HEK293T (cell line): ENCODE results near the gene PEAK3.

ENCODE experiments used
- CTCF ChIA-PET: fragments of 350-600 bp; formaldehyde crosslinking; extraction: SDS; loops from one replicate; lab custom pipeline; 2021; ENCODE audit warnings: antibody characterized with exemption, inconsistent platforms; lab: Yijun Ruan, JAX
- POLR2A ChIA-PET: fragments of 350-600 bp; formaldehyde crosslinking; extraction: SDS; loops from one replicate; lab custom pipeline; 2020; ENCODE audit warnings: antibody characterized with exemption, inconsistent platforms; lab: Yijun Ruan, JAX
- DNase-seq: peaks from one replicate; pipeline ENCODE4 v3.0.0; 2012; ENCODE audit warnings: mixed read lengths; ENCODE audit errors: extremely low spot score
- ARNT ChIP-seq: fragments of 450-650 bp; IDR thresholded peaks from 2 replicates; pipeline ENCODE4 v1.6.1; 2017; ENCODE audit warnings: mild to moderate bottlenecking
- BHLHE40 ChIP-seq: fragments of 450-650 bp; IDR thresholded peaks from 2 replicates; pipeline ENCODE4 v1.6.1; 2016; ENCODE audit warnings: mild to moderate bottlenecking, moderate library complexity, borderline replicate concordance
- CTBP1 ChIP-seq: fragments of 450-650 bp; IDR thresholded peaks from 2 replicates; pipeline ENCODE4 v1.6.1; 2016; ENCODE audit warnings: borderline replicate concordance
- ELF4 ChIP-seq: fragments of 450-650 bp; IDR thresholded peaks from 2 replicates; pipeline ENCODE4 v1.6.1; 2017; ENCODE audit warnings: antibody characterized with exemption
- FOXA1 ChIP-seq: fragments of 450-650 bp; IDR thresholded peaks from 2 replicates; pipeline ENCODE4 v1.6.1; 2016; ENCODE audit warnings: mild to moderate bottlenecking
- FOXK2 ChIP-seq: fragments of 450-650 bp; IDR thresholded peaks from 2 replicates; pipeline ENCODE4 v1.6.1; 2016; ENCODE audit warnings: mild to moderate bottlenecking
- FOXM1 ChIP-seq: fragments of 450-650 bp; IDR thresholded peaks from 2 replicates; pipeline ENCODE4 v1.6.1; 2017; ENCODE audit warnings: mild to moderate bottlenecking, borderline replicate concordance
- HDGF ChIP-seq: fragments of 450-650 bp; IDR thresholded peaks from 2 replicates; pipeline ENCODE4 v1.6.1; 2017; ENCODE audit warnings: antibody characterized with exemption, borderline replicate concordance
- L3MBTL2 ChIP-seq: fragments of 450-650 bp; conservative IDR thresholded peaks from 2 replicates; pipeline ENCODE4 v1.6.1; 2016; ENCODE audit warnings: mild to moderate bottlenecking
- LEF1 ChIP-seq: fragments of 450-650 bp; IDR thresholded peaks from 2 replicates; pipeline ENCODE4 v1.6.1; 2017; ENCODE audit warnings: mild to moderate bottlenecking, borderline replicate concordance
- NFRKB ChIP-seq: fragments of 450-650 bp; IDR thresholded peaks from 2 replicates; pipeline ENCODE4 v1.6.1; 2016; ENCODE audit warnings: mild to moderate bottlenecking, moderate library complexity
- SUZ12 ChIP-seq: fragments of 450-650 bp; IDR thresholded peaks from 2 replicates; pipeline ENCODE4 v1.6.1; 2016; ENCODE audit warnings: mild to moderate bottlenecking
- TARDBP ChIP-seq: fragments of 450-650 bp; IDR thresholded peaks from 2 replicates; pipeline ENCODE4 v1.6.1; 2016
- ZNF384 ChIP-seq: fragments of 450-650 bp; IDR thresholded peaks from 2 replicates; pipeline ENCODE4 v1.6.1; 2016
- TF ChIP-seq, protein P1 (sequence below): fragments of 450-650 bp; IDR thresholded peaks from 2 replicates; pipeline ENCODE4 v1.6.1; 2016

Gene PEAK3

DNA sequence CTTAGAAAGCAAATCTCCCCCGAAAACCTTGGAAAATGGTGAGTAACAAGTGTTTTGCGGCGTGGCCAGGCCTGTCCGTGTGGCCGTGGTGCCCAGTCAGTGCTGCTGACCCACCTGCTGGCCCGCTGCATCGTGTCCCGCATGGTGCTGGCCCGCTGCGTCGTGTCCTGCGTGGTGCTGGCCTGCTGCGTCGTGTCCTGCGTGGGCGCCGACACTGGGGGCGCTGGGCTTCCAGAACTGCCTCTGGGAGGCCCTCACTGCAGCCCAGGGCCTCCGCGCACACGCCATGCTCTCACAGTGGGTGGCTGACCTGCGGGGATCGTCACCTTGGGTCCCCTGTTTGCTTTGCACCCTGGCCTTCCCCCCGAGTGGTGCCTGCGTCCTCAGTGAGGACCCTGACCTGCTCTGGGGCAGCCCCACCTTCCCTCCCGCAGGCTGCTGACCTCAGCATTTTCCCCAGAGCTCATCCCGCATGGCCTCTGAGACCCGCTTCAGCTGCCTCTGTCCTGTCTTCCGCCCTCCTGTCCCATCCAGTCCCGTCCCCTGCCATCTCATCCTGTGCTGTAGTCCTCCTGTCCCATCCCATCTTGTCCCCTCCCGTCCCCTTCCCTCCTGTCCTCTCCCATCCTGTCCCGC, 56.4 kb downstream of the PEAK3 start:
- CTCF ChIA-PET, result no interaction called here
- TF ChIP-seq, protein P1, sequence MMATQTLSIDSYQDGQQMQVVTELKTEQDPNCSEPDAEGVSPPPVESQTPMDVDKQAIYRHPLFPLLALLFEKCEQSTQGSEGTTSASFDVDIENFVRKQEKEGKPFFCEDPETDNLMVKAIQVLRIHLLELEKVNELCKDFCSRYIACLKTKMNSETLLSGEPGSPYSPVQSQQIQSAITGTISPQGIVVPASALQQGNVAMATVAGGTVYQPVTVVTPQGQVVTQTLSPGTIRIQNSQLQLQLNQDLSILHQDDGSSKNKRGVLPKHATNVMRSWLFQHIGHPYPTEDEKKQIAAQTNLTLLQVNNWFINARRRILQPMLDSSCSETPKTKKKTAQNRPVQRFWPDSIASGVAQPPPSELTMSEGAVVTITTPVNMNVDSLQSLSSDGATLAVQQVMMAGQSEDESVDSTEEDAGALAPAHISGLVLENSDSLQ, result no peak
- TF ChIP-seq FOXK2 (no peak), ARNT (no peak), NFRKB (no peak), L3MBTL2 (no peak), FOXM1 (no peak), HDGF (no peak), TARDBP (no peak), LEF1 (no peak), BHLHE40 (no peak), ELF4 (no peak), FOXA1 (no peak), CTBP1 (no peak), ZNF384 (no peak), SUZ12 (no peak)
- POLR2A ChIA-PET, result no interaction called here
- DNase-seq, result no peak

DNA sequence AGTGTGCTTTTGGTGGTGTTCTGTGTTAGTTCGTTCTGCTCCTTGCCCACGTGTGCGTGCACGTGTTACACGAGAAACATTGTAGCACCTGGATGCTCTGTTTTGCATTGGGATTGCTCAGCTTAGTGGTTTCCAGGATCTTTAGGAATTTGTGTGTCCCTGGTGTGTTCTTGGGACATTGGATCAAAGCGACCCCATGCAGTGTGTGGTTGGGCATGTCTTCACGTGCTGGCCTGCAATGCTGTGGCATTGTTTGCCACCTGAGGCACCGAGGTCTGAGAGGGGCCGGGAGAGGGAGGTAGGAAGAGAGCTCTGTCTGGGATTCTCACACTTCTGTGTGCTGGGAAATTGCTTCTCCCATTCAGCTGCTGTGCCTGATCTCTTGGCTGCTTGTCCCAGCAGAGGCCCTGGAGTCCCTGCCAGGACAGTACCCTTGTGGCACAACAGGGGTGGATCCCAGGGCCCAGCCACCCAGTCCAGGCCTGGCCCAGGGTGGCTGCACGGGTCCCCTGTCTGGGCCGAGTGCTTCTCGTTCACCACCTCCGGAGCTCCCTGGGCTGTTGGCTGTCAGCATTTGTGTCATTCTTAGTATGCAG, 57.1 kb downstream of the PEAK3 start:
- TF ChIP-seq ARNT (no peak), LEF1 (no peak), SUZ12 (no peak), FOXA1 (no peak)
- TF ChIP-seq, protein P1, result no peak
- POLR2A ChIA-PET, result no interaction called here
- CTCF ChIA-PET, result no interaction called here
- DNase-seq, result no peak
